Loucy (cell line): Measurements from ENCODE around the gene SNRNP70.

Experiments used
- H2AFZ ChIP-seq: fragments of 200-600 bp; sonication (generic); 2 replicates; pipeline ENCODE4 v1.6.0; 2016; ENCODE audit warnings: antibody characterized with exemption, mild to moderate bottlenecking, low read length, moderate library complexity
- H3F3A ChIP-seq: fragments of 200-600 bp; 2 replicates; pipeline ENCODE4 v1.6.0; 2016; ENCODE audit warnings: antibody characterized with exemption, low read depth, mild to moderate bottlenecking
- H3K27me3 ChIP-seq: fragments of 200-600 bp; sonication (generic); 2 replicates; pipeline ENCODE4 v1.6.1; 2014; ENCODE audit warnings: low read length, mild to moderate bottlenecking; ENCODE audit not compliant: insufficient read depth, poor library complexity, severe bottlenecking
- H3K36me3 ChIP-seq: fragments of 200-600 bp; sonication (generic); 2 replicates; pipeline ENCODE4 v1.6.1; 2016; ENCODE audit warnings: low read length; ENCODE audit not compliant: insufficient read depth
- H3K4me1 ChIP-seq: fragments of 200-600 bp; sonication (generic); 2 replicates; pipeline ENCODE4 v1.5.1; 2014; ENCODE audit warnings: low read length, mild to moderate bottlenecking; ENCODE audit not compliant: insufficient read depth, poor library complexity, severe bottlenecking
- H3K4me2 ChIP-seq: fragments of 200-600 bp; sonication (generic); 2 replicates; pipeline ENCODE4 v1.6.0; 2014; ENCODE audit warnings: antibody characterized with exemption, low read length, low read depth, mild to moderate bottlenecking; ENCODE audit not compliant: poor library complexity, severe bottlenecking
- H3K4me3 ChIP-seq: fragments of 200-600 bp; sonication (generic); 2 replicates; pipeline ENCODE4 v1.5.1; 2014; ENCODE audit warnings: low read length, mild to moderate bottlenecking, mixed read lengths; ENCODE audit not compliant: poor library complexity, severe bottlenecking
- H3K79me2 ChIP-seq: fragments of 200-600 bp; sonication (generic); 2 replicates; pipeline ENCODE4 v1.6.1; 2014; ENCODE audit warnings: low read length; ENCODE audit not compliant: insufficient read depth
- H3K9ac ChIP-seq: fragments of 200-600 bp; sonication (generic); 2 replicates; pipeline ENCODE4 v1.6.0; 2014; ENCODE audit warnings: mild to moderate bottlenecking, low read depth, low read length, moderate library complexity; ENCODE audit not compliant: poor library complexity, severe bottlenecking
- H3K9me2 ChIP-seq: fragments of 200-600 bp; sonication (generic); replicated peaks from 2 replicates; pipeline ENCODE4 v1.6.1; 2016; ENCODE audit warnings: low read depth, low read length, mixed read lengths
- H3K9me3 ChIP-seq: fragments of 200-600 bp; sonication (generic); 2 replicates; pipeline ENCODE4 v1.6.1; 2014; ENCODE audit warnings: mild to moderate bottlenecking, antibody characterized with exemption, low read length, low read depth; ENCODE audit not compliant: insufficient read depth
- H4K20me1 ChIP-seq: fragments of 200-600 bp; sonication (generic); 2 replicates; pipeline ENCODE4 v1.6.0; 2014; ENCODE audit warnings: antibody characterized with exemption, low read length, mild to moderate bottlenecking; ENCODE audit not compliant: insufficient read depth, poor library complexity, severe bottlenecking
- CTCF ChIP-seq: fragments of 200-600 bp; sonication (generic); conservative IDR thresholded peaks from 2 replicates; pipeline ENCODE4 v1.5.1; 2014; ENCODE audit warnings: mild to moderate bottlenecking, antibody characterized with exemption, low read length
- EZH2phosphoT487 ChIP-seq: fragments of 200-600 bp; IDR thresholded peaks from 2 replicates; pipeline ENCODE4 v1.6.1; 2018; ENCODE audit warnings: antibody characterized with exemption, mild to moderate bottlenecking, moderate library complexity, borderline replicate concordance

The SNRNP70 gene

GRCh38 chr19:49091391-49092038, 6.3 kb downstream of the SNRNP70 start:
- Histone ChIP-seq H3K79me2 (peaks cover 93% of the 10 kb centered on the region), H3F3A (no peaks in the 10 kb centered on the region)
- no peak for TF ChIP-seq EZH2phosphoT487
- no peak for TF ChIP-seq CTCF

GRCh38 chr19:49092686-49093085, 7.4 kb downstream of the SNRNP70 start:
- Histone ChIP-seq H3K9me3 (no peaks in the 10 kb centered on the region), H3K27me3 (no peaks in the 10 kb centered on the region), H3K4me1 (peaks cover 15% of the 10 kb centered on the region), H3K4me3 (no peak overlapping the region), H3K9me2 (no peaks in the 10 kb centered on the region), H3F3A (peaks cover 5% of the 10 kb centered on the region; the same call in 1 of the 2 replicates), H3K79me2 (peaks cover 89% of the 10 kb centered on the region), H3K9ac (no peak overlapping the region), H3K4me2 (no peak overlapping the region), H2AFZ (no peak overlapping the region), H3K36me3 (peaks cover 85% of the 10 kb centered on the region), H4K20me1 (peaks cover 74% of the 10 kb centered on the region)
- TF ChIP-seq CTCF: no peak
- no peak for TF ChIP-seq EZH2phosphoT487

More at GRCh38 chr19:49091391-49092038, 6.3 kb downstream of the SNRNP70 start:
- Histone ChIP-seq H3K9me3 (no peaks in the 10 kb centered on the region), H3K4me2 (no peak overlapping the region), H3K27me3 (no peaks in the 10 kb centered on the region), H3K9ac (no peak overlapping the region), H3K4me1 (peaks cover 15% of the 10 kb centered on the region), H3K4me3 (no peak overlapping the region), H3K9me2 (no peaks in the 10 kb centered on the region), H3K36me3 (peaks cover 76% of the 10 kb centered on the region), H2AFZ (no peak overlapping the region), H4K20me1 (peaks cover 77% of the 10 kb centered on the region)

GRCh38 chr19:49094505-49095482, 9.5 kb downstream of the SNRNP70 start:
- TF ChIP-seq CTCF (no peak), EZH2phosphoT487 (no peak)
- peaks cover 86% of the 10 kb centered on the region for H3K79me2 ChIP-seq

More at GRCh38 chr19:49094505-49095482, 9.5 kb downstream of the SNRNP70 start:
- H3K27me3 ChIP-seq: no peaks in the 10 kb centered on the region
- H3K9ac ChIP-seq: no peak overlapping the region
- H3K4me2 ChIP-seq: no peak overlapping the region
- peaks cover 5% of the 10 kb centered on the region; the same call in 1 of the 2 replicates for H3F3A ChIP-seq
- no peaks in the 10 kb centered on the region for H3K9me2 ChIP-seq
- peaks cover 72% of the 10 kb centered on the region for H4K20me1 ChIP-seq
- H3K4me1 ChIP-seq: peaks cover 14% of the 10 kb centered on the region
- H3K4me3 ChIP-seq: no peak overlapping the region
- H3K9me3 ChIP-seq: no peaks in the 10 kb centered on the region
- H2AFZ ChIP-seq: no peak overlapping the region
- H3K36me3 ChIP-seq: peaks cover 92% of the 10 kb centered on the region
